Prostate gland (tissue), 2 donors: ENCODE measurements around the gene INO80E. TPM values are rescaled to one million over a fixed set of nuclear protein-coding genes. Genes with fewer than 3 reads are reported as not detected.
"Not testable (repeated sequence)": the region's sequence is repeated elsewhere in the genome, so short reads cannot be mapped to it uniquely, and the experiment has no call there.

ENCODE experiments used
- DNase-seq: peaks from one replicate; pipeline ENCODE4 v3.0.0-alpha.2; 2019; ENCODE audit warnings: low spot score
- H3K27ac ChIP-seq, 2 donors: fragments of 200-600 bp; sonication (generic); 2 replicates each; pipeline ENCODE4 v1.5.1; 2017 to 2019
- H3K27me3 ChIP-seq: fragments of 200-600 bp; sonication (generic); replicated peaks from 2 replicates; pipeline ENCODE4 v1.5.1; 2019; ENCODE audit not compliant: insufficient read depth
- H3K36me3 ChIP-seq, 2 donors: fragments of 200-600 bp; sonication (generic); 1 replicate in 1 of 2; 2 replicates in 1 of 2; pipeline versions ENCODE4 v1.5.1 to v1.8.1; 2017 to 2019
- H3K4me1 ChIP-seq: fragments of 200-600 bp; sonication (generic); replicated peaks from 2 replicates; pipeline ENCODE4 v1.5.1; 2019
- H3K4me3 ChIP-seq, 2 donors: fragments of 200-600 bp; sonication (generic); 2 replicates each; pipeline ENCODE4 v1.5.1; 2017 to 2019
- H3K9me3 ChIP-seq: fragments of 200-600 bp; sonication (generic); 2 replicates; pipeline ENCODE4 v1.5.1; 2017
- POLR2A ChIP-seq: fragments of 450-650 bp; IDR thresholded peaks from one replicate; pipeline ENCODE4 v1.6.1; 2016; ENCODE audit warnings: antibody characterized with exemption, mild to moderate bottlenecking
- POLR2AphosphoS5 ChIP-seq: sonication (generic); formaldehyde crosslinking; IDR thresholded peaks from one replicate; pipeline ENCODE4 v1.6.1; 2017; ENCODE audit warnings: antibody characterized with exemption
- WGBS: methylation state at CpG from one replicate; pipeline ENCODE4 v1.1.5; 2018; 5-methylcytosine and 5-hydroxymethylcytosine counted together
- intact Hi-C: fragments of 100-400 bp; cut with DNase I; formaldehyde crosslinking; loops from one replicate; pipeline ENCODE4 v1.14.2; 2022
- total RNA-seq, 2 donors: library from RNA; depleted of rRNA; stranded (reverse); fragments of >200 nt; gene quantifications; one replicate each; pipeline ENCODE4 v1.1.0, GENCODE V29; 2016
- TF ChIP-seq, protein P1 (sequence below), 4 experiments: fragments of 200-600 bp in 2 of 4; fragments of 450-650 bp in 2 of 4; sonication (generic) in 2 of 4; IDR thresholded peaks; 1 replicate in 3 of 4; 2 replicates in 1 of 4; pipeline ENCODE4 v1.5.1; 2016 to 2019; ENCODE audit warnings: antibody characterized with exemption in 4 of 4, mild to moderate bottlenecking in 2 of 4, moderate library complexity in 2 of 4

Gene INO80E
- total RNA-seq, 2 donors from 2014 or later = 51.8 to 113 TPM

DNA sequence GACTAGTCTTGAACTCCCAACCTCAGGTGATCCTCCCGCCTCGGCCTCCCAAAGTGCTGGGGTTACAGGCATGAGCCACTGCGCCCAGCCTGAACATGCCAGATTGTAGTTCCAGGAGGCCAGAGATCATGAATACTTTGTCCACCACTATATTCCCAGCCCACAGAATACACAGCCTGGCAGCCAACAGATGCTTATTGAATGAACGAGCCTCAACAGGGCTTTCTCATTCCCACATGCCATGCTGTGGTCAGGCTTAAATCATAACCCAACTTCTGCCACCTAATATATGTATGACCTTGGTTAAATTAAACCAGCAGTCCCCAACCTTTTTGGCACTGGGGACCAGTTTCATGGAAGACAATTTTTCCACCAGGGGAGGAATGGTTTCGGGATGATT is 37.3 kb upstream of the INO80E start:
- TF ChIP-seq POLR2AphosphoS5 = no peak
- TF ChIP-seq POLR2A = no peak
- TF ChIP-seq, protein P1, sequence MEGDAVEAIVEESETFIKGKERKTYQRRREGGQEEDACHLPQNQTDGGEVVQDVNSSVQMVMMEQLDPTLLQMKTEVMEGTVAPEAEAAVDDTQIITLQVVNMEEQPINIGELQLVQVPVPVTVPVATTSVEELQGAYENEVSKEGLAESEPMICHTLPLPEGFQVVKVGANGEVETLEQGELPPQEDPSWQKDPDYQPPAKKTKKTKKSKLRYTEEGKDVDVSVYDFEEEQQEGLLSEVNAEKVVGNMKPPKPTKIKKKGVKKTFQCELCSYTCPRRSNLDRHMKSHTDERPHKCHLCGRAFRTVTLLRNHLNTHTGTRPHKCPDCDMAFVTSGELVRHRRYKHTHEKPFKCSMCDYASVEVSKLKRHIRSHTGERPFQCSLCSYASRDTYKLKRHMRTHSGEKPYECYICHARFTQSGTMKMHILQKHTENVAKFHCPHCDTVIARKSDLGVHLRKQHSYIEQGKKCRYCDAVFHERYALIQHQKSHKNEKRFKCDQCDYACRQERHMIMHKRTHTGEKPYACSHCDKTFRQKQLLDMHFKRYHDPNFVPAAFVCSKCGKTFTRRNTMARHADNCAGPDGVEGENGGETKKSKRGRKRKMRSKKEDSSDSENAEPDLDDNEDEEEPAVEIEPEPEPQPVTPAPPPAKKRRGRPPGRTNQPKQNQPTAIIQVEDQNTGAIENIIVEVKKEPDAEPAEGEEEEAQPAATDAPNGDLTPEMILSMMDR (IDR thresholded peaks at IDR 0.05) = no peak
- Histone ChIP-seq H3K4me1 (no peaks in the 10 kb centered on the region), H3K9me3 (no peaks in the 10 kb centered on the region), H3K4me3 (no peak overlapping the region), H3K27me3 (no peaks in the 10 kb centered on the region), H3K36me3 (no peaks in the 10 kb centered on the region), H3K27ac (no peak overlapping the region)
- DNase-seq = no peak
- intact Hi-C loops = no loop called here
- 84% methylated on average over 5 of the region's 5 CpGs for WGBS

DNA sequence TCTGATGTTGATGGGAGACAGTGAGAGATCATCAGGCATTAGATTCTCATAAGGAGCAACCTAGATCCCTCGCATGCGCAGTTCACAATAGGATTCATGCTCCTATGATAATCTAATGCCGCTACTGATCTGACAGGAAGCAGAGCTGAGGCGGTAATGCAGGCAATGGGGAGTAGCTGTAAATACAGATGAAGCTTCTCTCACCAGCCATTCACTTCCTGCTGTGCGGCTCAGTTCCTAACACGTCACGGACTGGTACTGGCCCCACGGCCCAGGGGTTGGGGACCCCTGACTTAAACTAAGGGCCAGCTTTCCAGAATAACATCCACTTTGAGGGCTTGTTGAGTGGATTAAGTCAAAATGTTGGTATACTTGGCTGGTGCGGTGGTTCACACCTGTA is 36.7 kb upstream of the INO80E start:
- WGBS = 85% methylated on average over 9 of the region's 9 CpGs
- Histone ChIP-seq H3K9me3 (no peaks in the 10 kb centered on the region), H3K27ac (no peak overlapping the region)

DNA sequence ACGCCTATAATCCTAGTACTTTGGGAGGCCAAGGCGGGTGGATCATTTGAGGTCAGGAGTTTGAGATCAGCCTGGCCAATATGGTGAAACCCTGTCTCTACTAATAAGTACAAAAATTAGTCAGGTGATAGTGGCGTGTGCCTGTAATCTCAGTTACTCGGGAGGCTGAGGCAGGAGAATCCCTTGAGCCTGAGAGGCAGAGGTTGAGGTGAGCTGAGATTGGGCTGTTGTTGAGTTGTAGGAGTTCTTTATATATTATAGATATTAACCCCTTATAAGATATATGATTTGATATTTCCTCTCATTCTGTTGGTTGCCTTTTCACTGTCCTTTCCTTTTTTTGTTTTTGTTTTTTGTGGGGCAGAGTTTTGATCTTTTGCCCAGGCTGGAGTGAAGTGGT is 36.2 kb upstream of the INO80E start:
- not testable (repeated sequence) for H3K4me1 ChIP-seq, H3K4me3 ChIP-seq, H3K27me3 ChIP-seq, H3K27ac ChIP-seq, H3K9me3 ChIP-seq, DNase-seq, H3K36me3 ChIP-seq
- 94% methylated on average over 4 of the region's 4 CpGs for WGBS
- intact Hi-C loops = loop anchor here (10.0 kb wide), 1 partner anchor 135 kb away; the partner anchor contains the start of gene MVP

More for the DNA sequence above, 36.7 kb upstream of the INO80E start:
- DNase-seq = no peak
- intact Hi-C loops = no loop called here
- Histone ChIP-seq H3K4me3 (no peak overlapping the region), H3K36me3 (no peaks in the 10 kb centered on the region), H3K27me3 (no peaks in the 10 kb centered on the region), H3K4me1 (no peaks in the 10 kb centered on the region)
- TF ChIP-seq POLR2AphosphoS5 = no peak
- TF ChIP-seq POLR2A = no peak
- TF ChIP-seq, protein P1 (IDR thresholded peaks at IDR 0.05) = no peak

DNA sequence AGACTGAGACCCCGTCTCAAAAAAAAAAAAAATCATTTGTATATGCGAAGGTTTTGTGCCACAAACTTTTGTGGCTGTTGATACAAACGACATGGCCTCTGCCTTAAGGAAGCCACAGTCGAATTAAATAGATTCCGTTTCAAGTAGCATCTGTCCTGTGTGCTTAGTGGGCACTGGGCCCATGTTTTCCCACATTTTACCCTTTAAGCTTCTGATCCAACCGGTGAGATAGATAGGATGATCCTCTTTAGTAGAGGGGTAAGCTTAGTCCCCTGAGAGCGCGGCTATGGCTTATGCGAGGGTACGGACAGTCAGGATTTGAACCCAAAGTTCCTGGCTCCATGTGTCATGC is 34.9 kb upstream of the INO80E start:
- H3K4me1 ChIP-seq = no peaks in the 10 kb centered on the region
- no peaks in the 10 kb centered on the region for H3K36me3 ChIP-seq
- TF ChIP-seq POLR2AphosphoS5 (no peak), POLR2A (no peak)
- TF ChIP-seq, protein P1 (IDR thresholded peaks at IDR 0.05) = no peak
- no peaks in the 10 kb centered on the region for H3K27me3 ChIP-seq
- H3K9me3 ChIP-seq = no peaks in the 10 kb centered on the region
- peak overlapping the region; percentile 90 to 93 for H3K27ac ChIP-seq
- WGBS = 43% methylated on average over 10 of the region's 10 CpGs
- DNase-seq = no peak
- intact Hi-C loops = loop anchor here (10.0 kb wide), 1 partner anchor 136 kb away; the partner anchor contains the start of gene MVP
- peak overlapping the region; percentile 70 to 71 for H3K4me3 ChIP-seq

GRCh38 chr16:29961479-29962343 is 34.3 kb upstream of the INO80E start, which contains the start of gene TMEM219:
TMEM219 (plus strand) TSS chr16:29962079; CDS start chr16:29963144, 1,065 bp downstream.
- Histone ChIP-seq H3K9me3 (no peaks in the 10 kb centered on the region), H3K4me1 (no peaks in the 10 kb centered on the region), H3K36me3 (no peaks in the 10 kb centered on the region), H3K27ac (peak within 1 kb of the TSS; percentile 90 to 93), H3K4me3 (peak within 1 kb of the TSS; percentile 70 to 71), H3K27me3 (no peaks in the 10 kb centered on the region)
- under 1% methylated on average over 67 of the region's 75 CpGs for WGBS
- DNase-seq = peak; percentile 88
- TF ChIP-seq POLR2AphosphoS5 (peak; percentile 62), POLR2A (peak; percentile 74)
- TF ChIP-seq, protein P1 (IDR thresholded peaks at IDR 0.05) = peak; percentile 52 to 88 (median 79)
- intact Hi-C loops = loop anchor here (10.0 kb wide), 1 partner anchor 137 kb away; the partner anchor contains the start of gene MVP
